Measurements from ENCODE around the gene PPEF1.
"Not testable (repeated sequence)": the region's sequence is repeated elsewhere in the genome, so short reads cannot be mapped to it uniquely, and the experiment has no call there.

The PPEF1 gene

GRCh38 chrX:18725310-18725943, 18.0 kb downstream of the PPEF1 start:
- Histone ChIP-seq H3K9me2 (replicated peaks; ENCODE audit: control insufficient read depth, low read length) (no peaks in the 10 kb centered on the region), H3K4me3 (ENCODE audit: low read length) (no peak overlapping the region), H3K9me3 (ENCODE audit: control insufficient read depth, insufficient read depth, low read length) (no peaks in the 10 kb centered on the region), H3F3A (ENCODE audit: control insufficient read depth, insufficient read depth) (no peaks in the 10 kb centered on the region), H3K36me3 (ENCODE audit: control insufficient read depth, low read length) (no peaks in the 10 kb centered on the region), H3K79me2 (ENCODE audit: control insufficient read depth, low read length) (no peaks in the 10 kb centered on the region), H3K27me3 (ENCODE audit: control insufficient read depth, low read length) (no peaks in the 10 kb centered on the region), H4K20me1 (ENCODE audit: control insufficient read depth, insufficient read depth, low read depth, low read length) (no peaks in the 10 kb centered on the region), H3K4me1 (ENCODE audit: control insufficient read depth, low read length) (no peaks in the 10 kb centered on the region), H3K4me2 (ENCODE audit: low read length) (no peak overlapping the region), H3K27ac (ENCODE audit: low read depth, low read length) (no peak overlapping the region)
- TF ChIP-seq EZH2phosphoT487 (IDR thresholded peaks at IDR 0.05; ENCODE audit: borderline replicate concordance, low read length): no peak
- TF ChIP-seq, protein P1, sequence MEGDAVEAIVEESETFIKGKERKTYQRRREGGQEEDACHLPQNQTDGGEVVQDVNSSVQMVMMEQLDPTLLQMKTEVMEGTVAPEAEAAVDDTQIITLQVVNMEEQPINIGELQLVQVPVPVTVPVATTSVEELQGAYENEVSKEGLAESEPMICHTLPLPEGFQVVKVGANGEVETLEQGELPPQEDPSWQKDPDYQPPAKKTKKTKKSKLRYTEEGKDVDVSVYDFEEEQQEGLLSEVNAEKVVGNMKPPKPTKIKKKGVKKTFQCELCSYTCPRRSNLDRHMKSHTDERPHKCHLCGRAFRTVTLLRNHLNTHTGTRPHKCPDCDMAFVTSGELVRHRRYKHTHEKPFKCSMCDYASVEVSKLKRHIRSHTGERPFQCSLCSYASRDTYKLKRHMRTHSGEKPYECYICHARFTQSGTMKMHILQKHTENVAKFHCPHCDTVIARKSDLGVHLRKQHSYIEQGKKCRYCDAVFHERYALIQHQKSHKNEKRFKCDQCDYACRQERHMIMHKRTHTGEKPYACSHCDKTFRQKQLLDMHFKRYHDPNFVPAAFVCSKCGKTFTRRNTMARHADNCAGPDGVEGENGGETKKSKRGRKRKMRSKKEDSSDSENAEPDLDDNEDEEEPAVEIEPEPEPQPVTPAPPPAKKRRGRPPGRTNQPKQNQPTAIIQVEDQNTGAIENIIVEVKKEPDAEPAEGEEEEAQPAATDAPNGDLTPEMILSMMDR (IDR thresholded peaks at IDR 0.05; ENCODE audit: low read depth, low read length, poor library complexity, severe bottlenecking): no peak

DNA sequence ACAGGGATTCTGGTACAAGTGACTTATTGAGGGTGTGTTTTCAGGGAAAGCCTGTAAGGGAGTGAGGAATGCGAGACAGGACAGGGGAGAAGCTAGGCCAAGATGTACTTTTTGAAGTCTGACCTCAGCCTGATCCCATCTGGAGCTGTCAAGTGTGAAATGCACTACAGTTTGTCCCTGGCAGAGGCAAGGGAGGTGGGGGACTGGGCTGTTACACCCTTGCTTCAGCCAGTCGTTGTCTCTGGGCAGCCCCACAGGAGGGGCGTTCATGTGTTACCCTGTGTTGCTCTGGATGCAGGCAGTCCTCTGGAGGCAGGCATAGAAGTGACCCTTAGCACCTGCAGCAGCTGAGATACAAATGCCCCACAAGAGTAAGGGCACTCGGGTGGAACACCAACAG, 25.8 kb downstream of the PPEF1 start:
- Histone ChIP-seq H3K4me3 (ENCODE audit: low read length) (no peak overlapping the region), H3K9me3 (ENCODE audit: control insufficient read depth, insufficient read depth, low read length) (no peaks in the 10 kb centered on the region), H3K4me2 (ENCODE audit: low read length) (no peak overlapping the region), H3K36me3 (ENCODE audit: control insufficient read depth, low read length) (no peaks in the 10 kb centered on the region), H3K79me2 (ENCODE audit: control insufficient read depth, low read length) (no peaks in the 10 kb centered on the region), H4K20me1 (ENCODE audit: control insufficient read depth, insufficient read depth, low read depth, low read length) (no peaks in the 10 kb centered on the region), H3K4me1 (ENCODE audit: control insufficient read depth, low read length) (no peaks in the 10 kb centered on the region), H3F3A (ENCODE audit: control insufficient read depth, insufficient read depth) (no peaks in the 10 kb centered on the region), H3K27me3 (ENCODE audit: control insufficient read depth, low read length) (no peaks in the 10 kb centered on the region), H3K27ac (ENCODE audit: low read depth, low read length) (no peak overlapping the region), H3K9me2 (replicated peaks; ENCODE audit: control insufficient read depth, low read length) (no peaks in the 10 kb centered on the region)
- TF ChIP-seq, protein P1 (IDR thresholded peaks at IDR 0.05; ENCODE audit: low read depth, low read length, poor library complexity, severe bottlenecking): no peak
- TF ChIP-seq EZH2phosphoT487 (IDR thresholded peaks at IDR 0.05; ENCODE audit: borderline replicate concordance, low read length): no peak

DNA sequence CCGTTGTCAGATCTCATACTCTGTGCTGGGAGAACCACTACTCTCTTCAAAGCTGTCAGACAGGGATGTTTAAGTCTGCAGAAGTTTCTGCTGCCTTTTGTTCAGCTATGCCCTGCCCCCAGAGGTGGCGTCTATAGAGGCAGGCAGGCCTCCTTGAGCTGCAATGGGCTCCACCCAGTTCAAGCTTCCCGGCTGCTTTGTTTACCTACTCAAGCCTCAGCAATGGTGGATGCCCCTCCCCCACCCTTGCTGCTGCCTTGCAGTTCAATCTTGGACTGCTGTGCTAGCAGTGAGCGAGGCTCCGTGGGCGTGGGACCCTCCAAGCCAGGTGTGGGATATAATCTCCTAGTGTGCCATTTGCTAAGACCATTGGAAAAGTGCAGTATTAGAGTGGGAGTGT, 32.2 kb downstream of the PPEF1 start:
- not testable (repeated sequence) for H3K4me1 ChIP-seq (ENCODE audit: control insufficient read depth, low read length); H3K4me2 ChIP-seq (ENCODE audit: low read length); H3K4me3 ChIP-seq (ENCODE audit: low read length); H3K36me3 ChIP-seq (ENCODE audit: control insufficient read depth, low read length); H3F3A ChIP-seq (ENCODE audit: control insufficient read depth, insufficient read depth); H3K9me2 ChIP-seq (replicated peaks; ENCODE audit: control insufficient read depth, low read length); H3K27me3 ChIP-seq (ENCODE audit: control insufficient read depth, low read length); H3K27ac ChIP-seq (ENCODE audit: low read depth, low read length); H3K79me2 ChIP-seq (ENCODE audit: control insufficient read depth, low read length); H3K9me3 ChIP-seq (ENCODE audit: control insufficient read depth, insufficient read depth, low read length); H4K20me1 ChIP-seq (ENCODE audit: control insufficient read depth, insufficient read depth, low read depth, low read length)

GRCh38 chrX:18748499-18748898, 41.1 kb downstream of the PPEF1 start:
- Histone ChIP-seq H3F3A (ENCODE audit: control insufficient read depth, insufficient read depth) (no peaks in the 10 kb centered on the region), H4K20me1 (ENCODE audit: control insufficient read depth, insufficient read depth, low read depth, low read length) (no peaks in the 10 kb centered on the region), H3K9me3 (ENCODE audit: control insufficient read depth, insufficient read depth, low read length) (no peaks in the 10 kb centered on the region), H3K36me3 (ENCODE audit: control insufficient read depth, low read length) (no peaks in the 10 kb centered on the region), H3K4me2 (ENCODE audit: low read length) (no peak overlapping the region), H3K79me2 (ENCODE audit: control insufficient read depth, low read length) (no peaks in the 10 kb centered on the region), H3K27ac (ENCODE audit: low read depth, low read length) (no peak overlapping the region), H3K4me3 (ENCODE audit: low read length) (no peak overlapping the region), H3K27me3 (ENCODE audit: control insufficient read depth, low read length) (no peaks in the 10 kb centered on the region), H3K9me2 (replicated peaks; ENCODE audit: control insufficient read depth, low read length) (no peaks in the 10 kb centered on the region), H3K4me1 (ENCODE audit: control insufficient read depth, low read length) (no peaks in the 10 kb centered on the region)
- no peak for TF ChIP-seq EZH2phosphoT487 (IDR thresholded peaks at IDR 0.05; ENCODE audit: borderline replicate concordance, low read length)
- TF ChIP-seq, protein P1 (IDR thresholded peaks at IDR 0.05; ENCODE audit: low read depth, low read length, poor library complexity, severe bottlenecking): no peak

Measured in DOHH2 (cell line).